ENCODE results near the gene USP13. TPM values are rescaled to one million over a fixed set of nuclear protein-coding genes. Genes with fewer than 3 reads are reported as not detected.
A peak's percentile ranks its signal among the peaks of the same experiment; 100 is the strongest.

The USP13 gene
- total and polyA plus RNA-seq, 3 donors from 2014 or later, result 17.6 to 50.3 (median 42.0) TPM

GRCh38 chr3:179807588-179807987, 154.7 kb downstream of the USP13 start:
- Histone ChIP-seq H3K27me3 (no peaks in the 10 kb centered on the region), H3K27ac (no peak overlapping the region), H3K36me3 (ENCODE audit: low read depth, missing control alignments) (no peaks in the 10 kb centered on the region), H3K4me3 (no peak overlapping the region), H3K4me1 (no peaks in the 10 kb centered on the region), H3K9me3 (no peaks in the 10 kb centered on the region)
- no peak for DNase-seq
- intact Hi-C loops (cut with DNase I; ENCODE audit: low total_unique reads), result no loop called here
- WGBS, 2 donors, result 75% methylated on average over 14 of the region's 14 CpGs
- TF ChIP-seq CTCF (IDR thresholded peaks at IDR 0.05), result no peak
- TF ChIP-seq POLR2A (IDR thresholded peaks at IDR 0.05), result no peak

GRCh38 chr3:179809639-179810038, 156.8 kb downstream of the USP13 start:
- Histone ChIP-seq H3K9me3 (no peaks in the 10 kb centered on the region), H3K4me3 (no peak overlapping the region), H3K4me1 (no peaks in the 10 kb centered on the region), H3K27ac (no peak overlapping the region), H3K27me3 (no peaks in the 10 kb centered on the region), H3K36me3 (ENCODE audit: low read depth, missing control alignments) (no peaks in the 10 kb centered on the region)
- intact Hi-C loops (cut with DNase I; ENCODE audit: low total_unique reads), result no loop called here
- no peak for DNase-seq
- TF ChIP-seq CTCF (IDR thresholded peaks at IDR 0.05) (no peak), POLR2A (IDR thresholded peaks at IDR 0.05) (no peak)

- TF ChIP-seq POLR2A (IDR thresholded peaks at IDR 0.05) (no peak), CTCF (IDR thresholded peaks at IDR 0.05) (peak; percentile 34 to 56 (median 34))
- H3K27me3 ChIP-seq, result no peaks in the 10 kb centered on the region
- H3K4me1 ChIP-seq, result no peaks in the 10 kb centered on the region
- WGBS, 2 donors, result 31 to 36% methylated on average over 9 of the region's 9 CpGs
- H3K27ac ChIP-seq, result no peak overlapping the region
- no peak overlapping the region for H3K4me3 ChIP-seq
- H3K36me3 ChIP-seq (ENCODE audit: low read depth, missing control alignments), result no peaks in the 10 kb centered on the region
- intact Hi-C loops (cut with DNase I; ENCODE audit: low total_unique reads), result no loop called here
- DNase-seq, result peak; percentile 62
- no peaks in the 10 kb centered on the region for H3K9me3 ChIP-seq
Measured at GRCh38 chr3:179811321-179812095, 158.7 kb downstream of the USP13 start.

GRCh38 chr3:179812096-179812382, 159.2 kb downstream of the USP13 start:
- Histone ChIP-seq H3K27ac (no peak overlapping the region), H3K27me3 (no peaks in the 10 kb centered on the region), H3K36me3 (ENCODE audit: low read depth, missing control alignments) (no peaks in the 10 kb centered on the region), H3K9me3 (no peaks in the 10 kb centered on the region), H3K4me1 (no peaks in the 10 kb centered on the region), H3K4me3 (no peak overlapping the region)
- DNase-seq, result no peak
- WGBS, 2 donors, result 80 to 86% methylated on average over 3 of the region's 3 CpGs
- TF ChIP-seq POLR2A (IDR thresholded peaks at IDR 0.05) (no peak), CTCF (IDR thresholded peaks at IDR 0.05) (no peak)
- intact Hi-C loops (cut with DNase I; ENCODE audit: low total_unique reads), result no loop called here

- intact Hi-C loops (cut with DNase I; ENCODE audit: low total_unique reads), result no loop called here
- peak; percentile 77 for DNase-seq
- no peak for TF ChIP-seq CTCF (IDR thresholded peaks at IDR 0.05)
- TF ChIP-seq POLR2A (IDR thresholded peaks at IDR 0.05), result no peak
- H3K9me3 ChIP-seq, result no peaks in the 10 kb centered on the region
- H3K27ac ChIP-seq, result no peak overlapping the region
- H3K27me3 ChIP-seq, result no peaks in the 10 kb centered on the region
- no peaks in the 10 kb centered on the region for H3K36me3 ChIP-seq (ENCODE audit: low read depth, missing control alignments)
- H3K4me3 ChIP-seq, result no peak overlapping the region
- 31 to 42% methylated on average over 3 of the region's 3 CpGs for WGBS, 2 donors
- H3K4me1 ChIP-seq, result no peaks in the 10 kb centered on the region
Measured at GRCh38 chr3:179819379-179819778, 166.5 kb downstream of the USP13 start.

All from testis (tissue), 3 donors.